Spleen (tissue), 13 donors: Measurements from ENCODE around the gene TSKU. TPM values are rescaled to one million over a fixed set of nuclear protein-coding genes. Genes with fewer than 3 reads are reported as not detected.
A peak's percentile ranks its signal among the peaks of the same experiment; 100 is the strongest.
"Not testable (repeated sequence)": the region's sequence is repeated elsewhere in the genome, so short reads cannot be mapped to it uniquely, and the experiment has no call there.

Experiments used
- DNase-seq: peaks from one replicate; pipeline ENCODE4 v3.0.0-alpha.2; 2020
- H3K27ac ChIP-seq, 8 donors: fragments of 200-600 bp; sonication (generic) in 7 of 8; 1 replicate in 4 of 8; 2 replicates in 4 of 8; pipeline versions ENCODE4 v1.5.0 to v1.8.0; 2016 to 2021; ENCODE audit warnings: inconsistent platforms in 4 of 8, mild to moderate bottlenecking in 4 of 8, moderate library complexity in 1 of 8
- H3K27me3 ChIP-seq, 7 donors: fragments of 200-600 bp; sonication (generic) in 6 of 7; replicated peaks in 1 of 7; 1 replicate in 4 of 7; 2 replicates in 3 of 7; pipeline versions ENCODE4 v1.5.0 to v1.8.0; 2016 to 2021; ENCODE audit warnings: inconsistent platforms in 3 of 7, mild to moderate bottlenecking in 1 of 7
- H3K36me3 ChIP-seq, 6 donors: fragments of 200-600 bp; sonication (generic) in 5 of 6; 1 replicate in 4 of 6; 2 replicates in 2 of 6; pipeline versions ENCODE4 v1.5.0 to v1.8.0; 2016 to 2021; ENCODE audit warnings: inconsistent platforms in 2 of 6
- H3K4me1 ChIP-seq, 6 donors: fragments of 200-600 bp; sonication (generic) in 5 of 6; 1 replicate in 3 of 6; 2 replicates in 3 of 6; pipeline versions ENCODE4 v1.5.0 to v1.8.0; 2016 to 2021; ENCODE audit warnings: inconsistent platforms in 3 of 6
- H3K4me3 ChIP-seq, 8 donors: fragments of 200-600 bp; sonication (generic) in 7 of 8; 1 replicate in 4 of 8; 2 replicates in 4 of 8; pipeline versions ENCODE4 v1.5.0 to v1.8.0; 2016 to 2021; ENCODE audit warnings: inconsistent platforms in 4 of 8, mild to moderate bottlenecking in 4 of 8, moderate library complexity in 2 of 8
- H3K9me3 ChIP-seq, 8 donors: fragments of 200-600 bp; sonication (generic) in 7 of 8; 1 replicate in 4 of 8; 2 replicates in 4 of 8; pipeline versions ENCODE4 v1.5.0 to v1.8.0; 2016 to 2021; ENCODE audit warnings: inconsistent platforms in 4 of 8
- POLR2A ChIP-seq, 3 donors: fragments of 450-650 bp; IDR thresholded peaks; one replicate each; pipeline ENCODE4 v1.5.1; 2017; ENCODE audit warnings: antibody characterized with exemption in 3 of 3, mild to moderate bottlenecking in 1 of 3
- POLR2AphosphoS5 ChIP-seq, 3 donors: sonication (generic); formaldehyde crosslinking; IDR thresholded peaks; one replicate each; pipeline ENCODE4 v1.5.1; 2017; ENCODE audit warnings: antibody characterized with exemption in 3 of 3
- WGBS, 5 donors: extraction: QIAGEN DNeasy Blood & Tissue Kit in 3 of 5; methylation state at CpG; one replicate each; pipeline versions ENCODE4 v1.1.5 to v1.1.7; 2013 to 2018; 5-methylcytosine and 5-hydroxymethylcytosine counted together
- intact Hi-C: fragments of 100-400 bp; cut with DNase I; formaldehyde crosslinking; loops from one replicate; pipeline ENCODE4 v1.15.0; 2023; ENCODE audit warnings: low total_unique reads
- long read RNA-seq, 2 donors: transcript quantifications; one replicate each; lab custom pipeline, GENCODE V29; 2026
- polyA plus RNA-seq, 3 donors: library from polyadenylated mRNA; stranded (reverse); fragments of 200-250 nt; gene quantifications; one replicate each; pipeline ENCODE4 v1.2.1, GENCODE V29; 2013
- total RNA-seq, 7 donors: library from RNA; depleted of rRNA in 3 of 7; stranded (reverse); fragments of >200 nt in 3 of 7; fragmentation: NEBNext Ultra II Directional in 4 of 7; extraction: Animal tissue kit (Norgen Biotek cat#: 25700) in 4 of 7; gene quantifications; one replicate each; pipeline versions ENCODE4 v1.1.0 to v1.2.1, GENCODE V29; 2016 to 2021
- TF ChIP-seq, protein P1 (sequence below), 11 experiments: fragments of 200-600 bp in 7 of 11; fragments of 450-650 bp in 4 of 11; sonication (generic) in 4 of 11; IDR thresholded peaks in 8 of 11; conservative IDR thresholded peaks in 3 of 11; 1 replicate in 7 of 11; 2 replicates in 4 of 11; pipeline versions ENCODE4 v1.4.0 to v1.8.0; 2016 to 2021; ENCODE audit warnings: antibody characterized with exemption in 11 of 11, inconsistent platforms in 4 of 11, mild to moderate bottlenecking in 1 of 11
- donor health status: healthy with polysubstance abuse.
- donor health status: DM: no; HTN: no; CAD: no; lungs with moderate emphysema.
- donor health status: DM: no; HTN: no; CAD: no.
- donor health status: Bipolar disorder and iron deficiency.
- donor health status: healthy.
- donor health status: DM: no; HTN: no; CAD: no.
- donor health status: DM: yes; HTN: yes; CAD: no.

Gene TSKU, protein sequence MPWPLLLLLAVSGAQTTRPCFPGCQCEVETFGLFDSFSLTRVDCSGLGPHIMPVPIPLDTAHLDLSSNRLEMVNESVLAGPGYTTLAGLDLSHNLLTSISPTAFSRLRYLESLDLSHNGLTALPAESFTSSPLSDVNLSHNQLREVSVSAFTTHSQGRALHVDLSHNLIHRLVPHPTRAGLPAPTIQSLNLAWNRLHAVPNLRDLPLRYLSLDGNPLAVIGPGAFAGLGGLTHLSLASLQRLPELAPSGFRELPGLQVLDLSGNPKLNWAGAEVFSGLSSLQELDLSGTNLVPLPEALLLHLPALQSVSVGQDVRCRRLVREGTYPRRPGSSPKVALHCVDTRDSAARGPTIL
- total RNA-seq (10 to 100 TPM in 6 of 7 donors, 1 to 10 TPM in 1; 9.4 to 18.6 (median 13.1) TPM), polyA plus RNA-seq (1 to 10 TPM; 1.1 to 5.7 (median 1.8) TPM)
- long read RNA-seq, donor 1, transcript TSKU-201 (2 exons, 2,712 nt), result major isoform, 15 of 15 reads
- long read RNA-seq, donor 1, partial matches to known transcripts, result 0 of 15 reads
- long read RNA-seq, donor 1, other reads (novel, unspliced or antisense), result 0 of 15 reads
- long read RNA-seq, donor 2, transcript TSKU-201 (2 exons, 2,712 nt), result major isoform, 11 of 11 reads
- long read RNA-seq, donor 2, partial matches to known transcripts, result 0 of 11 reads
- long read RNA-seq, donor 2, other reads (novel, unspliced or antisense), result 0 of 11 reads

DNA sequence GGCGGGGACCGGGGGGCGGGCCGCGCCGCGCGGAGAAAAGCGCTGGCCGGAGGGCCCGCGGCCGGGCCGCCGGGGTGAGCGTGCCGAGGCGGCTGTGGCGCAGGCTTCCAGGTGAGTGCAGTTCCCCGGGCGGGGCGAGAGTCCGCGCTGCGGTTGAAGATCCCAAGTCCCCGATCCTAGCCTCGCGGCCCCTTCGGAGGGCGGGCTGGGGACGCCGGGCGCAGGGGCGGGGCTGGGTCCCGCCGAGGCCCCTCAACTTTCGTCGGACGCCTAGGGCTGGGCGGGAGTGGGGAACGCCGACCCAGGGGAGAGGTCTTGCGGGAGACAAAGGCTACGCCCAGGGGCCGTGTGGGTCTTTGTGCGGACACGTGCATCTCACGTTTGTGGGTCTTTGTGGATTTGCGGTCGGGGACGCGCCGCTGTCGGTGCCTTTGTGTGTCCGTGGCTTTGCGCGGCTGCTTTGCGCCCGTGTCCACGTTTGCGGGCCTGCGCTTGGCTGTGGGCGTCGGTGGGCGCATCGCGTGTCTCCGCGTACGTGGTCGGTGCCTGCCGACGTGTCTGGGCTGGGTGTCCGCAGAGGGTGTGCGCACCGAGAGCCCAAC, at the start of gene TSKU:
TSKU (plus strand) TSS at position 63 of the 602 bp plus-strand sequence. CDS start 12,261 bp downstream, outside the sequence.
- Histone ChIP-seq H3K27ac (peak within 1 kb of the TSS; percentile 8 to 88 (median 84)), H3K4me1 (peaks cover 0 to 71% (median 30%) of the 10 kb centered on the region in 6 donors), H3K9me3 (no peaks in the 10 kb centered on the region), H3K27me3 (peaks cover 0 to 69% (median 16%) of the 10 kb centered on the region in 7 donors), H3K36me3 (no peaks in the 10 kb centered on the region), H3K4me3 (peak within 1 kb of the TSS; percentile 33 to 82 (median 58))
- intact Hi-C loops, result no loop called here
- 1 to 4% (median 1%) methylated on average over 24 to 76 of the region's 76 CpGs for WGBS, 5 donors
- no peak for DNase-seq
- TF ChIP-seq POLR2AphosphoS5 (IDR thresholded peaks at IDR 0.05), result no peak
- no peak for TF ChIP-seq POLR2A (IDR thresholded peaks at IDR 0.05)
- TF ChIP-seq, protein P1, sequence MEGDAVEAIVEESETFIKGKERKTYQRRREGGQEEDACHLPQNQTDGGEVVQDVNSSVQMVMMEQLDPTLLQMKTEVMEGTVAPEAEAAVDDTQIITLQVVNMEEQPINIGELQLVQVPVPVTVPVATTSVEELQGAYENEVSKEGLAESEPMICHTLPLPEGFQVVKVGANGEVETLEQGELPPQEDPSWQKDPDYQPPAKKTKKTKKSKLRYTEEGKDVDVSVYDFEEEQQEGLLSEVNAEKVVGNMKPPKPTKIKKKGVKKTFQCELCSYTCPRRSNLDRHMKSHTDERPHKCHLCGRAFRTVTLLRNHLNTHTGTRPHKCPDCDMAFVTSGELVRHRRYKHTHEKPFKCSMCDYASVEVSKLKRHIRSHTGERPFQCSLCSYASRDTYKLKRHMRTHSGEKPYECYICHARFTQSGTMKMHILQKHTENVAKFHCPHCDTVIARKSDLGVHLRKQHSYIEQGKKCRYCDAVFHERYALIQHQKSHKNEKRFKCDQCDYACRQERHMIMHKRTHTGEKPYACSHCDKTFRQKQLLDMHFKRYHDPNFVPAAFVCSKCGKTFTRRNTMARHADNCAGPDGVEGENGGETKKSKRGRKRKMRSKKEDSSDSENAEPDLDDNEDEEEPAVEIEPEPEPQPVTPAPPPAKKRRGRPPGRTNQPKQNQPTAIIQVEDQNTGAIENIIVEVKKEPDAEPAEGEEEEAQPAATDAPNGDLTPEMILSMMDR (IDR thresholded peaks at IDR 0.05 in 8 of 11, conservative IDR thresholded peaks at IDR 0.05 in 3 of 11), result no peak

DNA sequence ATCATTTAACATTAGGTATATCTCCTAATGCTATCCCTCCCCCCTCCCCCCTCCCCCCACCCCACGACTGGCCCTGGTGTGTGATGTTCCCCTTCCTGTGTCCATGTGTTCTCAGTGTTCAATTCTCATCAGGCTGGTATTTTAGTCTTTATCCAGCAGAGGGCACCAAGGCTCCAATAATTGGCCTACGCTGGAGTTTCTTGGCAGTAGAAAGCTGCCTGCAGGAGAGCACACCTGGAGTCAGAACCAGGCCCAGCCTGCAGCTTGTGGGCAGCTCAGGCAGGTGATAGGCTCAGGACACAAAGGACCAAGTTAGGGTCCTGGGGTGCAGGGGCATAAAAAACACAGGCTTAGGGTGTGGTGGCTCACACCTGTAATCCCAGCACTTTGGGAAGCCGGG, 49.2 kb upstream of the TSKU start:
- not testable (repeated sequence) for H3K36me3 ChIP-seq, H3K27me3 ChIP-seq, H3K4me3 ChIP-seq, H3K9me3 ChIP-seq, H3K27ac ChIP-seq, DNase-seq
- H3K4me1 ChIP-seq, result peaks cover 0 to 25% (median 8%) of the 10 kb centered on the region in 6 donors
- TF ChIP-seq, protein P1 (IDR thresholded peaks at IDR 0.05 in 8 of 11, conservative IDR thresholded peaks at IDR 0.05 in 3 of 11), result peak in 10 of 11 experiments; percentile 29 to 72 (median 52)
- WGBS, 5 donors, result 29 to 39% (median 33%) methylated on average over 2 to 3 of the region's 3 CpGs
- intact Hi-C loops, result loop anchor here (2.0 to 10.0 kb wide), 2 partner anchors 65 to 181 kb away; no protein-coding TSS in a partner anchor

DNA sequence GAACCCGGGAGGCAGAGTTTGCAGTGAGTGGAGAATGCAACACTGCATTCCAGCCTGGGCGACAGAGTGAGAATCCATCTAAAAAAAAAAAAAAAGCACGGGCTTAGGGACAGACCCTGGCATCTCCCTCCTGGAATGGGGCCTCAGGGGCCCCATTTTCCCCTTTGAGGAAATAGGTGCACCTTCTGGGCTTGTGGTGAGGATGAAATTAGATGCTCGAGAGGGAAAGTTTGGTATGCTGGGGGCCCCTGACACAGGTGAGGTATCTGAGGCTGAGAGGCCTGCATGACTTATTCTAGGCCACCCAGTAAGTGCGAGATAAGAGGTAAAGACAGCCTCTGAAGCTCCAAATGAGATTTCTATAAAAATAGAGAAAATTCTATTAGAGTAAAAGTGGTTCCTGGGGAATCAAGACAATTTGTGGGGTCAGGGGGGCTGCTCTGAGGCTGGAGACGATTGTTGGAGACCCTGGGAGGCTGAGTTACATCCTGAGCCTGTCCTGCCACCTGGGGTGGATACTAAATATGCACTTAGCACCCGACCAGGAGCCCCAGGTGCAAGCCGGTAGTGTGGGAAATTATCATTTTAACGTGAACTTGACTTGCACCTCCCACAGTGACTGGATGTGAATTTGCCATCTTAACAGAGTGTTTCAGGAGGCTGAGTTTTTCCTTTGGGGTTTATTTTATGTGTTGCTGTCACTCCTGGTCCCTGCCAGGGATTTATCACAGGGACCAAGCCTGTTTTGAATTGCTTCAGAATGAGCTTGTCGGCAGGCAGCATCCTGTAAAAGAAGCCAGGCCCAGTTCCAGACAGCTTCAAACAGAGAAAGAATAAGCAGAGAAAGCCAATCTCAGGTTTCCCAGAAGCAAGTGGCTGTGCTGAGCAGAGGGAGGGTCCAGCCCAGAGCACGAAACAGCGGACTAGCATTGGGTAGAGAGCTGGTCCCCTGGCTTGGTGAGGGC, 48.4 kb upstream of the TSKU start:
- no peaks in the 10 kb centered on the region for H3K9me3 ChIP-seq
- H3K36me3 ChIP-seq, result no peaks in the 10 kb centered on the region
- peaks cover 0 to 28% (median 10%) of the 10 kb centered on the region in 6 donors for H3K4me1 ChIP-seq
- intact Hi-C loops, result loop anchor here (2.0 to 10.0 kb wide), 2 partner anchors 64 to 180 kb away; no protein-coding TSS in a partner anchor
- no peak for DNase-seq
- no peaks in the 10 kb centered on the region for H3K27me3 ChIP-seq
- H3K27ac ChIP-seq, result no peak overlapping the region
- 73 to 80% (median 76%) methylated on average over 12 of the region's 12 CpGs for WGBS, 5 donors
- H3K4me3 ChIP-seq, result no peak overlapping the region
- no peak for TF ChIP-seq POLR2AphosphoS5 (IDR thresholded peaks at IDR 0.05)
- TF ChIP-seq, protein P1 (IDR thresholded peaks at IDR 0.05 in 8 of 11, conservative IDR thresholded peaks at IDR 0.05 in 3 of 11), result no peak
- no peak for TF ChIP-seq POLR2A (IDR thresholded peaks at IDR 0.05)
